Spleen (tissue), 11 donors: ENCODE results near the gene ODF4. TPM values are rescaled to one million over a fixed set of nuclear protein-coding genes. Genes with fewer than 3 reads are reported as not detected.

Experiments
- DNase-seq: peaks from one replicate; pipeline ENCODE4 v3.0.0-alpha.2; 2020
- H3K27ac ChIP-seq, 8 donors: fragments of 200-600 bp; sonication (generic) in 7 of 8; 1 replicate in 4 of 8; 2 replicates in 4 of 8; pipeline versions ENCODE4 v1.5.0 to v1.8.0; 2016 to 2021; ENCODE audit warnings: inconsistent platforms in 4 of 8, mild to moderate bottlenecking in 4 of 8, moderate library complexity in 1 of 8
- H3K27me3 ChIP-seq, 7 donors: fragments of 200-600 bp; sonication (generic) in 6 of 7; replicated peaks in 1 of 7; 1 replicate in 4 of 7; 2 replicates in 3 of 7; pipeline versions ENCODE4 v1.5.0 to v1.8.0; 2016 to 2021; ENCODE audit warnings: inconsistent platforms in 3 of 7, mild to moderate bottlenecking in 1 of 7
- H3K36me3 ChIP-seq, 6 donors: fragments of 200-600 bp; sonication (generic) in 5 of 6; 1 replicate in 4 of 6; 2 replicates in 2 of 6; pipeline versions ENCODE4 v1.5.0 to v1.8.0; 2016 to 2021; ENCODE audit warnings: inconsistent platforms in 2 of 6
- H3K4me1 ChIP-seq, 6 donors: fragments of 200-600 bp; sonication (generic) in 5 of 6; 1 replicate in 3 of 6; 2 replicates in 3 of 6; pipeline versions ENCODE4 v1.5.0 to v1.8.0; 2016 to 2021; ENCODE audit warnings: inconsistent platforms in 3 of 6
- H3K4me3 ChIP-seq, 8 donors: fragments of 200-600 bp; sonication (generic) in 7 of 8; 1 replicate in 4 of 8; 2 replicates in 4 of 8; pipeline versions ENCODE4 v1.5.0 to v1.8.0; 2016 to 2021; ENCODE audit warnings: inconsistent platforms in 4 of 8, mild to moderate bottlenecking in 4 of 8, moderate library complexity in 2 of 8
- H3K9me3 ChIP-seq, 8 donors: fragments of 200-600 bp; sonication (generic) in 7 of 8; 1 replicate in 4 of 8; 2 replicates in 4 of 8; pipeline versions ENCODE4 v1.5.0 to v1.8.0; 2016 to 2021; ENCODE audit warnings: inconsistent platforms in 4 of 8
- POLR2A ChIP-seq, 3 donors: fragments of 450-650 bp; IDR thresholded peaks; one replicate each; pipeline ENCODE4 v1.5.1; 2017; ENCODE audit warnings: antibody characterized with exemption in 3 of 3, mild to moderate bottlenecking in 1 of 3
- POLR2AphosphoS5 ChIP-seq, 3 donors: sonication (generic); formaldehyde crosslinking; IDR thresholded peaks; one replicate each; pipeline ENCODE4 v1.5.1; 2017; ENCODE audit warnings: antibody characterized with exemption in 3 of 3
- WGBS, 5 donors: extraction: QIAGEN DNeasy Blood & Tissue Kit in 3 of 5; methylation state at CpG; one replicate each; pipeline versions ENCODE4 v1.1.5 to v1.1.7; 2013 to 2018; 5-methylcytosine and 5-hydroxymethylcytosine counted together
- intact Hi-C: fragments of 100-400 bp; cut with DNase I; formaldehyde crosslinking; loops from one replicate; pipeline ENCODE4 v1.15.0; 2023; ENCODE audit warnings: low total_unique reads
- polyA plus RNA-seq, 3 donors: library from polyadenylated mRNA; stranded (reverse); fragments of 200-250 nt; gene quantifications; one replicate each; pipeline ENCODE4 v1.2.1, GENCODE V29; 2013
- total RNA-seq, 7 donors: library from RNA; depleted of rRNA in 3 of 7; stranded (reverse); fragments of >200 nt in 3 of 7; fragmentation: NEBNext Ultra II Directional in 4 of 7; extraction: Animal tissue kit (Norgen Biotek cat#: 25700) in 4 of 7; gene quantifications; one replicate each; pipeline versions ENCODE4 v1.1.0 to v1.2.1, GENCODE V29; 2016 to 2021
- TF ChIP-seq, protein P1 (sequence below), 11 experiments: fragments of 200-600 bp in 7 of 11; fragments of 450-650 bp in 4 of 11; sonication (generic) in 4 of 11; IDR thresholded peaks in 8 of 11; conservative IDR thresholded peaks in 3 of 11; 1 replicate in 7 of 11; 2 replicates in 4 of 11; pipeline versions ENCODE4 v1.4.0 to v1.8.0; 2016 to 2021; ENCODE audit warnings: antibody characterized with exemption in 11 of 11, inconsistent platforms in 4 of 11, mild to moderate bottlenecking in 1 of 11
- donor health status: healthy with polysubstance abuse.
- donor health status: DM: no; HTN: no; CAD: no; lungs with moderate emphysema.
- donor health status: DM: no; HTN: no; CAD: no.
- donor health status: Bipolar disorder and iron deficiency.
- donor health status: healthy.
- donor health status: DM: no; HTN: no; CAD: no.
- donor health status: DM: yes; HTN: yes; CAD: no.

ODF4 gene
- total and polyA plus RNA-seq, 10 donors, result not detected

DNA sequence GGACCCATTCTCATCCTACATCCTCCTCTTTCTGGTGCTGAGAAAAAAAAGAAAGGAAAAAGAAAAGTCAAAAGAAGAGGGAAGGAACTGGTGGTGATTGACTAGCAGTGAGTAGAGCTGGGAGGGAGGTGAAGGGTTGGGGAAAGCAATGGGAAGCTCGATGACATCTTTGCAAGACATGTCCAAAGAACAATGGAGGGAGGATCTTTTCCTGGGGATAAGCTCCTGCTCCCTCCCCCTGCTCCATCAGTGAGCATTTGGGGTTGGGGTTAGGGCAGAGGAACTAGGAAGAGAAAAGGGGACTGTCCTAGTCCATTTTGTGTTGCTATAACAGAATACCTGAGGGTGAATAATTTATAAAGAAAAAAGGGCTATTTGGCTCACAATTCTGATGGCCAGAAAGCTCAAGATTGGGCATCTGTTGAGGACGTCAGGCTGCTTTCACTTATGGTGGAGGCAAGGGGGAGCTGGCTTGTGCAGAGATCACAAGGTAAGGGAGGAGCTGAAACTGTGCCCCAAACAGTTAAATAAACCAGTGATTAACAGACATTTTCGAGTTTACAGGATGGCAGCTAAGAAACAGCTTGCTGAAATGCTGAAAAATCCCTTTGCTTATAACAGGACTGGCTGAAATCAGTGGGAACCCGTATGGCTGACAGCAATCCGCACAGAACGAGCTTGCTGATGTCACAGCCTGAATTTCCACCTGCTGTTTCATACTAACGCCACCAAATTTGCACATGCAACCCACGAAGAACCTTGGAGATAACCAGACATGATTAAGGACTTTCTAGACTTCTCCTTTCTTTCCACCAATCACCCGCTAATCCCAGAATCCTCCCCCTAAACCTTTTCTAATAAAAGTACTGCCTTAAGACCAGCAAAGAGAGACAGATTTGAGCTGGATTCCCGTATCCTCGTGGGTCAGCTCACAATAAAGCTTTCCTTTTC, 1.6 kb upstream of the ODF4 start:
- Histone ChIP-seq H3K4me1 (peaks cover 0 to 9% (median 0%) of the 10 kb centered on the region in 6 donors), H3K27ac (no peak overlapping the region), H3K36me3 (no peaks in the 10 kb centered on the region), H3K9me3 (no peaks in the 10 kb centered on the region), H3K27me3 (no peaks in the 10 kb centered on the region), H3K4me3 (no peak overlapping the region)
- TF ChIP-seq POLR2AphosphoS5 (IDR thresholded peaks at IDR 0.05) (no peak), POLR2A (IDR thresholded peaks at IDR 0.05) (no peak)
- TF ChIP-seq, protein P1, sequence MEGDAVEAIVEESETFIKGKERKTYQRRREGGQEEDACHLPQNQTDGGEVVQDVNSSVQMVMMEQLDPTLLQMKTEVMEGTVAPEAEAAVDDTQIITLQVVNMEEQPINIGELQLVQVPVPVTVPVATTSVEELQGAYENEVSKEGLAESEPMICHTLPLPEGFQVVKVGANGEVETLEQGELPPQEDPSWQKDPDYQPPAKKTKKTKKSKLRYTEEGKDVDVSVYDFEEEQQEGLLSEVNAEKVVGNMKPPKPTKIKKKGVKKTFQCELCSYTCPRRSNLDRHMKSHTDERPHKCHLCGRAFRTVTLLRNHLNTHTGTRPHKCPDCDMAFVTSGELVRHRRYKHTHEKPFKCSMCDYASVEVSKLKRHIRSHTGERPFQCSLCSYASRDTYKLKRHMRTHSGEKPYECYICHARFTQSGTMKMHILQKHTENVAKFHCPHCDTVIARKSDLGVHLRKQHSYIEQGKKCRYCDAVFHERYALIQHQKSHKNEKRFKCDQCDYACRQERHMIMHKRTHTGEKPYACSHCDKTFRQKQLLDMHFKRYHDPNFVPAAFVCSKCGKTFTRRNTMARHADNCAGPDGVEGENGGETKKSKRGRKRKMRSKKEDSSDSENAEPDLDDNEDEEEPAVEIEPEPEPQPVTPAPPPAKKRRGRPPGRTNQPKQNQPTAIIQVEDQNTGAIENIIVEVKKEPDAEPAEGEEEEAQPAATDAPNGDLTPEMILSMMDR (IDR thresholded peaks at IDR 0.05 in 8 of 11, conservative IDR thresholded peaks at IDR 0.05 in 3 of 11), result no peak
- no peak for DNase-seq
- WGBS, 5 donors, result 17 to 30% (median 20%) methylated on average over 11 of the region's 11 CpGs
- intact Hi-C loops, result no loop called here

DNA sequence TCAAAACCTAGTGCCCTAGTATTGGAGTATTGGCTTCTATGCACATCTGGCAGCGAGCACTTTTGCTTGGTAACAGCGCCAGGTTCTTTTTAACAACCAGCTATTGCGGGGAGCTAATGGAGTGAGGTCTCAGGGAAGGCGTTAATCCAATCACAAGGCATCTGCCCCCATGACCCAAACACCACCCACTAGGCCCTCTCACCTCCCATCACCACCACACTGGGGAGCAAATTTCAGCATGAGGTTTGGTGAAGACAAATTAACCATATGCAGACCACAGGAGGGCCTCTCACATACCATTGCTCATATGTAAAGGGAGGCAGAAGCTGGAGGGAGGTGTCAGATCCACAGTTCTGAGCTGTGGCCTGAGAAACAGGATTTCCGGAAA, 893 bp upstream of the ODF4 start:
- H3K27me3 ChIP-seq, result no peaks in the 10 kb centered on the region
- H3K36me3 ChIP-seq, result no peaks in the 10 kb centered on the region
- H3K9me3 ChIP-seq, result no peaks in the 10 kb centered on the region
- 85 to 98% (median 91%) methylated on average over 5 of the region's 5 CpGs for WGBS, 5 donors
- no peak for DNase-seq
- TF ChIP-seq, protein P1 (IDR thresholded peaks at IDR 0.05 in 8 of 11, conservative IDR thresholded peaks at IDR 0.05 in 3 of 11), result no peak
- no peak for TF ChIP-seq POLR2AphosphoS5 (IDR thresholded peaks at IDR 0.05)
- no peak for TF ChIP-seq POLR2A (IDR thresholded peaks at IDR 0.05)
- peaks cover 0 to 9% (median 0%) of the 10 kb centered on the region in 6 donors for H3K4me1 ChIP-seq
- H3K4me3 ChIP-seq, result no peak overlapping the region
- no peak overlapping the region for H3K27ac ChIP-seq
- intact Hi-C loops, result no loop called here

DNA sequence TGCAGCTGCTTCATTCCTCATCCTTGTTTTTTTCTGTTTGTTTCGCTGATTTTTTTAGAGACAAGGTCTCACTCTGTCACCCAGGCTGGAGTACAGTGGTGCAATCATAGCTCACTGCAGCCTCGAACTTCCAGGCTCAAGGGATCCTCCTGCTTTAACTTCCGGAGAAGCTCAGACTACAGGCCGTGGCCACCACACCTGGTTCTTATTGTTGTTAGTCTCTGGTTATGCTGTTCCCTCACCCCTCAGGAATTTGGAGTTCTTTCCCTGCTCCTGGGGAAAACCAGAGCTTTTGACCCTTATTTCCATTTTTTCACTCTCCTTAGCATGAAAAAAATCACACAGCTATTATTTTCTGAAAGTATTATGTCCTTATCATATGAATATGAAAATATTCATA, 1.8 kb downstream of the ODF4 start:
- H3K9me3 ChIP-seq, result no peaks in the 10 kb centered on the region
- no peaks in the 10 kb centered on the region for H3K36me3 ChIP-seq
- H3K27ac ChIP-seq, result no peak overlapping the region
- peaks cover 0 to 9% (median 0%) of the 10 kb centered on the region in 6 donors for H3K4me1 ChIP-seq
- 72 to 88% (median 76%) methylated on average over 4 of the region's 4 CpGs for WGBS, 5 donors
- no peak for TF ChIP-seq POLR2AphosphoS5 (IDR thresholded peaks at IDR 0.05)
- TF ChIP-seq, protein P1 (IDR thresholded peaks at IDR 0.05 in 8 of 11, conservative IDR thresholded peaks at IDR 0.05 in 3 of 11), result no peak
- TF ChIP-seq POLR2A (IDR thresholded peaks at IDR 0.05), result no peak
- H3K4me3 ChIP-seq, result no peak overlapping the region
- intact Hi-C loops, result no loop called here
- no peak for DNase-seq
- H3K27me3 ChIP-seq, result peaks cover 0 to 13% (median 0%) of the 10 kb centered on the region in 7 donors

DNA sequence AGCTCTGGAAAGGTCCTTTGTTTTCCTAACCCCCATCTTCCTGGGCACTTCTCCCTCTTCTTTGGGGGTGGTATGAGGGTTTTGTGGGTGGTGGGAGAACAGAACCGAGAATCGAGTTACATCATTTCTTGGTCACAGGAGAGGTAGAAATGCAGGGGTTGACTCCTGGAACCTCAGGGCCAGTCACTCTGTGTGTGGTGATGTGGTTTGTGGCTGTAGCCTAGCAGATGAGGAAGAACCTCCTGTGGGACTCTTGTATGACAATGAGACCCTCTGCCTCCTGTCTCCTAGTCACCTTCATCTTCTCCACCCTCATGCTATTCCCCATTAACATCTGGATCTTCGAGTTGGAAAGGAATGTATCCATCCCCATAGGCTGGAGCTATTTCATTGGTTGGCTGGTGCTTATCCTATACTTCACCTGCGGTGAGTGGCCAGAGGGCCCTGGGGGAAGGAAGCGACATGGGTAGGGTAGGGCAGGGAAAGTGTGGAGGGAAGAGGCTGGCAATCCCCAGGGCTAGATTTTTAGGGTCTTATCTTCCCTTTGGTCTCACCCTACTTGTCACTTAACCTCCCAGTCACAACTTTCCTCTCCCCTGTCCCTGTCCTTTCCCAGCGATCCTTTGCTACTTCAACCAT, 5.5 kb downstream of the ODF4 start:
- intact Hi-C loops, result no loop called here
- DNase-seq, result no peak
- H3K4me3 ChIP-seq, result no peak overlapping the region
- TF ChIP-seq POLR2AphosphoS5 (IDR thresholded peaks at IDR 0.05), result no peak
- TF ChIP-seq POLR2A (IDR thresholded peaks at IDR 0.05), result no peak
- TF ChIP-seq, protein P1 (IDR thresholded peaks at IDR 0.05 in 8 of 11, conservative IDR thresholded peaks at IDR 0.05 in 3 of 11), result no peak
- no peaks in the 10 kb centered on the region for H3K9me3 ChIP-seq
- no peaks in the 10 kb centered on the region for H3K4me1 ChIP-seq
- H3K27me3 ChIP-seq, result peaks cover 0 to 46% (median 8%) of the 10 kb centered on the region in 7 donors
- 54 to 72% (median 60%) methylated on average over 6 of the region's 6 CpGs for WGBS, 5 donors
- H3K36me3 ChIP-seq, result no peaks in the 10 kb centered on the region
- no peak overlapping the region for H3K27ac ChIP-seq
